Measurements from ENCODE around the gene CFAP74. TPM values are rescaled to one million over a fixed set of nuclear protein-coding genes. Genes with fewer than 3 reads are reported as not detected.

CFAP74 gene
- total and polyA plus RNA-seq, 2 of the 4 experiments (the other 2 are of a cell fraction), result not detected

DNA sequence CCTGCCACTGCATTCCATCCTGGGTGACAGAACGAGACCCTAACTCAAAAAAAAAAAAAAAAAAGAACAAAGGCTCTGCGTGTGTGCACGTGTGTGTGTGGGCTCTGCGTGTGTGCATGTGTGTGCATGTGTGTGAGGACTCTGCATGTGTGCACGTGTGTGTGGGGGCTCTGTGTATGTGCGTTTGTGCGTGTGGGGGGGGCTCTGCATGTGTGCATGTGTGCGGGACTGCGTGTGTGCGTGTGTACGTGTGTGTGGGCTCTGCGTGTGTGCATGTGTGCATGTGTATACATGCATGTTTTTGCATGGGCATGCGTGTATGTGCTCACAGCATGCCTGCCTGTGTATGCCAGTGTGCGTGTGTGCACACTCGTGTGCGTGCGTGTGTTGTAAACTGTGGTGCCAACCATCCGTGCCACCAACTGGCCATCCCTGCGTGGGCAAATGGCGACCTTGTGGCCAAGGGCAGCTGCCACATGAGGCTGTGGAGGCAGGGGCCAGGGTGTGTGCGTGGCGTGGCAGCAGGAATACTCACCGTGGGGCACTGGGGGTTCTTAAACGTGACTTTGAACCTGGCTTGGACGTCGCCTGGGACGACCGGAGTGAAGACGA, 57.7 kb downstream of the CFAP74 start:
- in situ Hi-C loops (cut with MboI; ENCODE audit: low sequenced_read_pairs), result no loop called here
- WGBS, 2 experiments (ENCODE audit: extremely low coverage in 2 of 2, insufficient read length in 1 of 2), result 89% methylated on average over 22 of the region's 29 CpGs; no CpG with 5 or more reads in 1 of the 2 experiments
- intact Hi-C loops (cut with micrococcal nuclease), result no loop called here
- no peaks in the 10 kb centered on the region for H3K36me3 ChIP-seq (ENCODE audit: control insufficient read depth, insufficient read depth, low read length)
- H3K79me1 ChIP-seq (ENCODE audit: low read depth in 1 of 2, low read length in 2 of 2), result no peaks in the 10 kb centered on the region
- no peak for ATAC-seq (ENCODE audit: low read depth)
- no peaks in the 10 kb centered on the region for H3K4me1 ChIP-seq (ENCODE audit: control insufficient read depth, insufficient read depth, low read length)
- H4K20me1 ChIP-seq (ENCODE audit: insufficient read depth, low read length), result no peaks in the 10 kb centered on the region
- H2BK15ac ChIP-seq (ENCODE audit: low read depth, low read length), result no peak overlapping the region
- H3K4ac ChIP-seq (ENCODE audit: low read depth, low read length), result no peak overlapping the region
- no peak overlapping the region for H3K4me2 ChIP-seq (ENCODE audit: low read depth, low read length)
- dilution Hi-C loops (cut with HindIII; ENCODE audit: low sequenced_read_pairs, unreplicated experiment), result no loop called here
- H2AK5ac ChIP-seq (ENCODE audit: low read depth, low read length), result no peak overlapping the region
- H2AK9ac ChIP-seq (replicated peaks; ENCODE audit: low read depth, low read length, poor library complexity), result no peak overlapping the region
- H3K4me3 ChIP-seq (ENCODE audit: insufficient read depth, low read depth, low read length), result no peak overlapping the region
- H3K9ac ChIP-seq (ENCODE audit: low read depth, low read length), result no peak overlapping the region
- no peak overlapping the region for H3K56ac ChIP-seq (ENCODE audit: extremely low read depth, insufficient read depth, low read length)
- no peak overlapping the region for H4K8ac ChIP-seq (ENCODE audit: low read depth in 2 of 2, low read length in 2 of 2)
- CTCF ChIA-PET, result no interaction called here
- H3K23ac ChIP-seq (ENCODE audit: low read depth, low read length), result no peak overlapping the region
- no TSS peak for BruUV-seq (replicated peaks)
- TF ChIP-seq NFE2L2 (IDR thresholded peaks at IDR 0.05; ENCODE audit: low read depth, low read length) (no peak), RCOR1 (IDR thresholded peaks at IDR 0.05; ENCODE audit: insufficient replicate concordance, low read length) (no peak), SMC3 (IDR thresholded peaks at IDR 0.05; ENCODE audit: low read depth, low read length) (no peak), RFX5 (IDR thresholded peaks at IDR 0.05; ENCODE audit: low read depth, low read length) (no peak), CHD1 (IDR thresholded peaks at IDR 0.05; ENCODE audit: low read depth, low read length) (no peak), MAFK (IDR thresholded peaks at IDR 0.05; ENCODE audit: low read depth, low read length) (no peak), CEBPB (IDR thresholded peaks at IDR 0.05; ENCODE audit: low read depth, low read length) (no peak), FOS (IDR thresholded peaks at IDR 0.05; ENCODE audit: low read depth, low read length) (no peak), RAD21 (IDR thresholded peaks at IDR 0.05; ENCODE audit: low read length) (no peak), POLR2A (IDR thresholded peaks at IDR 0.05; ENCODE audit: low read depth, low read length) (no peak), MAZ (IDR thresholded peaks at IDR 0.05; ENCODE audit: borderline replicate concordance, low read depth, low read length) (no peak), MXI1 (IDR thresholded peaks at IDR 0.05; ENCODE audit: borderline replicate concordance, low read depth, low read length) (no peak), BHLHE40 (IDR thresholded peaks at IDR 0.05; ENCODE audit: low read depth, low read length) (no peak)
- TF ChIP-seq, protein P1, sequence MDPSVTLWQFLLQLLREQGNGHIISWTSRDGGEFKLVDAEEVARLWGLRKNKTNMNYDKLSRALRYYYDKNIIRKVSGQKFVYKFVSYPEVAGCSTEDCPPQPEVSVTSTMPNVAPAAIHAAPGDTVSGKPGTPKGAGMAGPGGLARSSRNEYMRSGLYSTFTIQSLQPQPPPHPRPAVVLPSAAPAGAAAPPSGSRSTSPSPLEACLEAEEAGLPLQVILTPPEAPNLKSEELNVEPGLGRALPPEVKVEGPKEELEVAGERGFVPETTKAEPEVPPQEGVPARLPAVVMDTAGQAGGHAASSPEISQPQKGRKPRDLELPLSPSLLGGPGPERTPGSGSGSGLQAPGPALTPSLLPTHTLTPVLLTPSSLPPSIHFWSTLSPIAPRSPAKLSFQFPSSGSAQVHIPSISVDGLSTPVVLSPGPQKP (IDR thresholded peaks at IDR 0.05; ENCODE audit: borderline replicate concordance, low read depth, low read length), result no peak
- TF ChIP-seq, protein P2, sequence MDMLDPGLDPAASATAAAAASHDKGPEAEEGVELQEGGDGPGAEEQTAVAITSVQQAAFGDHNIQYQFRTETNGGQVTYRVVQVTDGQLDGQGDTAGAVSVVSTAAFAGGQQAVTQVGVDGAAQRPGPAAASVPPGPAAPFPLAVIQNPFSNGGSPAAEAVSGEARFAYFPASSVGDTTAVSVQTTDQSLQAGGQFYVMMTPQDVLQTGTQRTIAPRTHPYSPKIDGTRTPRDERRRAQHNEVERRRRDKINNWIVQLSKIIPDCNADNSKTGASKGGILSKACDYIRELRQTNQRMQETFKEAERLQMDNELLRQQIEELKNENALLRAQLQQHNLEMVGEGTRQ (IDR thresholded peaks at IDR 0.05; ENCODE audit: low read depth, low read length), result no peak
- TF ChIP-seq, protein P3, sequence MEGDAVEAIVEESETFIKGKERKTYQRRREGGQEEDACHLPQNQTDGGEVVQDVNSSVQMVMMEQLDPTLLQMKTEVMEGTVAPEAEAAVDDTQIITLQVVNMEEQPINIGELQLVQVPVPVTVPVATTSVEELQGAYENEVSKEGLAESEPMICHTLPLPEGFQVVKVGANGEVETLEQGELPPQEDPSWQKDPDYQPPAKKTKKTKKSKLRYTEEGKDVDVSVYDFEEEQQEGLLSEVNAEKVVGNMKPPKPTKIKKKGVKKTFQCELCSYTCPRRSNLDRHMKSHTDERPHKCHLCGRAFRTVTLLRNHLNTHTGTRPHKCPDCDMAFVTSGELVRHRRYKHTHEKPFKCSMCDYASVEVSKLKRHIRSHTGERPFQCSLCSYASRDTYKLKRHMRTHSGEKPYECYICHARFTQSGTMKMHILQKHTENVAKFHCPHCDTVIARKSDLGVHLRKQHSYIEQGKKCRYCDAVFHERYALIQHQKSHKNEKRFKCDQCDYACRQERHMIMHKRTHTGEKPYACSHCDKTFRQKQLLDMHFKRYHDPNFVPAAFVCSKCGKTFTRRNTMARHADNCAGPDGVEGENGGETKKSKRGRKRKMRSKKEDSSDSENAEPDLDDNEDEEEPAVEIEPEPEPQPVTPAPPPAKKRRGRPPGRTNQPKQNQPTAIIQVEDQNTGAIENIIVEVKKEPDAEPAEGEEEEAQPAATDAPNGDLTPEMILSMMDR (conservative IDR thresholded peaks at IDR 0.05; ENCODE audit: low read depth, low read length), result no peak
- no peak overlapping the region for H2BK20ac ChIP-seq (ENCODE audit: low read depth, low read length)
- peak overlapping the region; percentile 32 for H2AFZ ChIP-seq (replicated peaks; ENCODE audit: low read length, poor library complexity)
- H3K27ac ChIP-seq (ENCODE audit: insufficient read depth, low read length), result no peak overlapping the region
- peaks cover 42% of the 10 kb centered on the region for H3K27me3 ChIP-seq (ENCODE audit: control insufficient read depth, insufficient read depth, low read length)
- POLR2A ChIA-PET (ENCODE audit: unreplicated experiment), result no interaction called here
- no peak overlapping the region for H4K5ac ChIP-seq (ENCODE audit: low read depth, low read length)
- no peaks in the 10 kb centered on the region for H3K9me3 ChIP-seq (ENCODE audit: control insufficient read depth, insufficient read depth, low read length)
- H2BK5ac ChIP-seq (ENCODE audit: low read depth, low read length, poor library complexity, severe bottlenecking), result no peak overlapping the region
- H3K14ac ChIP-seq (replicated peaks; ENCODE audit: low read depth, low read length), result no peak overlapping the region
- no peak overlapping the region for H3K18ac ChIP-seq (ENCODE audit: low read depth, low read length)
- H3K9me1 ChIP-seq (ENCODE audit: insufficient read depth, low read length), result 0 out of 2 replicates have a peak, but pooled peaks cover 3% of the 10 kb centered on the region
- H2BK120ac ChIP-seq (ENCODE audit: low read depth, low read length), result no peak overlapping the region
- H4K91ac ChIP-seq (ENCODE audit: insufficient read depth, low read depth, low read length), result no peak overlapping the region
- no peak for DNase-seq
